K562 (cell line): ENCODE results near the gene ANK3. TPM values are rescaled to one million over a fixed set of nuclear protein-coding genes. Genes with fewer than 3 reads are reported as not detected.

Experiments
- ARNT ChIP-seq, 2 experiments: fragments of 450-650 bp; IDR thresholded peaks; 2 replicates each; pipeline ENCODE4 v1.6.1; 2016; ENCODE audit warnings: mild to moderate bottlenecking in 1 of 2
- ATF4 ChIP-seq: fragments of 450-650 bp; formaldehyde crosslinking; IDR thresholded peaks from 2 replicates; pipeline ENCODE4 v1.4.0; 2022; ENCODE audit warnings: mild to moderate bottlenecking, moderate library complexity
- CBFA2T3 ChIP-seq: fragments of 450-650 bp; IDR thresholded peaks from 2 replicates; pipeline ENCODE4 v1.6.1; 2017
- COPS2 ChIP-seq: fragments of 450-650 bp; conservative IDR thresholded peaks from 2 replicates; pipeline ENCODE4 v1.6.1; 2016; ENCODE audit warnings: mild to moderate bottlenecking, moderate library complexity
- DDX20 ChIP-seq: fragments of 450-650 bp; IDR thresholded peaks from 2 replicates; pipeline ENCODE4 v1.6.1; 2016; ENCODE audit warnings: missing genetic modification characterization, low read depth, mild to moderate bottlenecking, missing compliant biosample characterization, moderate library complexity
- EHMT2 ChIP-seq: fragments of 450-650 bp; IDR thresholded peaks from 2 replicates; pipeline ENCODE4 v1.6.1; 2018; ENCODE audit warnings: antibody characterized with exemption
- ELF4 ChIP-seq: fragments of 450-650 bp; formaldehyde crosslinking; IDR thresholded peaks from 2 replicates; pipeline ENCODE4 v1.4.0; 2022; ENCODE audit warnings: missing genetic modification characterization
- GATAD2A ChIP-seq: fragments of 450-650 bp; IDR thresholded peaks from 2 replicates; pipeline ENCODE4 v1.6.1; 2017
- GMEB1 ChIP-seq: fragments of 250-450 bp; sonication (Bioruptor Pico); IDR thresholded peaks from 2 replicates; pipeline ENCODE4 v1.4.0; 2020; ENCODE audit warnings: mild to moderate bottlenecking
- KAT2B ChIP-seq: IDR thresholded peaks from one replicate; pipeline ENCODE4 v1.6.1; 2012; ENCODE audit warnings: low read depth, mild to moderate bottlenecking, control low read depth, inconsistent platforms, low read length, moderate library complexity
- MEIS2 ChIP-seq: fragments of 450-650 bp; IDR thresholded peaks from 2 replicates; pipeline ENCODE4 v1.6.1; 2014; ENCODE audit warnings: mild to moderate bottlenecking; ENCODE audit not compliant: partially characterized antibody
- NFIC ChIP-seq: fragments of 450-650 bp; IDR thresholded peaks from 2 replicates; pipeline ENCODE4 v1.6.1; 2017; ENCODE audit warnings: mild to moderate bottlenecking, inconsistent platforms
- NKRF ChIP-seq: fragments of 450-650 bp; IDR thresholded peaks from 2 replicates; pipeline ENCODE4 v1.6.1; 2016; ENCODE audit warnings: borderline replicate concordance
- SAP30 ChIP-seq: fragments of 200-600 bp; sonication (generic); IDR thresholded peaks from 2 replicates; pipeline ENCODE4 v1.6.1; 2012; ENCODE audit warnings: borderline replicate concordance, low read depth, mild to moderate bottlenecking, moderate library complexity, low read length, control low read depth, inconsistent platforms; ENCODE audit not compliant: insufficient read depth, poor library complexity, severe bottlenecking
- TRIM24 ChIP-seq, 2 experiments: fragments of 450-650 bp; IDR thresholded peaks; 2 replicates each; pipeline ENCODE4 v1.6.1; 2016
- ZBTB33 ChIP-seq: sonication (generic); formaldehyde crosslinking; IDR thresholded peaks from 2 replicates; pipeline ENCODE4 v1.8.1; 2023; ENCODE audit warnings: mild to moderate bottlenecking, missing genetic modification reagents
- ZC3H8 ChIP-seq: fragments of 450-650 bp; IDR thresholded peaks from 2 replicates; pipeline ENCODE4 v1.6.1; 2017
- ZNF140 ChIP-seq: fragments of 250-450 bp; sonication (Bioruptor Pico); IDR thresholded peaks from 2 replicates; pipeline ENCODE4 v1.8.0; 2021; ENCODE audit warnings: moderate library complexity, mild to moderate bottlenecking, inconsistent platforms
- ZNF184 ChIP-seq: sonication (generic); formaldehyde crosslinking; IDR thresholded peaks from 2 replicates; pipeline ENCODE4 v1.5.0; 2020; ENCODE audit warnings: missing genetic modification reagents
- ZNF263 ChIP-seq: sonication (generic); formaldehyde crosslinking; IDR thresholded peaks from 2 replicates; pipeline ENCODE4 v1.8.0; 2022; ENCODE audit warnings: mild to moderate bottlenecking, missing genetic modification reagents, borderline replicate concordance
- ZNF584 ChIP-seq: fragments of 200-800 bp; sonication (Bioruptor generic); IDR thresholded peaks from 2 replicates; pipeline ENCODE4 v1.6.1; 2016; ENCODE audit warnings: low read depth, mild to moderate bottlenecking, missing genetic modification characterization, missing compliant biosample characterization
- polyA plus RNA-seq, 8 experiments: library from polyadenylated mRNA; depleted of rRNA in 4 of 8; stranded (reverse) in 5 of 8; unstranded in 3 of 8; fragments of >200 nt; fragmentation: Nextera tagmentation in 2 of 8; fragmentation: Illumina TruSeq in 1 of 8; extraction: Ambion mirVana in 2 of 8; extraction: Trizol in 1 of 8; gene quantifications; 2 replicates each; pipeline versions ENCODE4 v1.2.1 to v1.2.3, GENCODE V29; 2011 to 2014; ENCODE audit warnings: inconsistent platforms in 1 of 8, missing spikeins in 1 of 8
- total RNA-seq, 7 experiments: library from RNA; depleted of rRNA in 6 of 7; stranded (reverse); fragments of >200 nt in 6 of 7; fragmentation: Illumina TruSeq in 2 of 7; extraction: Trizol in 2 of 7; gene quantifications; 2 replicates each; pipeline versions ENCODE4 v1.2.1 to v1.2.3, GENCODE V29; 2011 to 2021; ENCODE audit warnings: low replicate concordance in 1 of 7

Gene ANK3
- total and polyA plus RNA-seq, 9 of the 15 experiments (the other 6 are each of a cell fraction or from before 2014, with no cell fraction given), result 10.0 to 32.3 (median 17.9) TPM

GRCh38 chr10:60353519-60354258 lies 36.0 kb downstream of the ANK3 start (continued):
- TF ChIP-seq ZNF584 (CRISPR knock-in tag) (peak; percentile 97), ZC3H8 (no peak), ELF4 (CRISPR knock-in tag) (peak; percentile 46; the same call in 1 of the 2 replicates), GMEB1 (CRISPR knock-in tag) (no peak; the same call in 1 of the 2 replicates), ZNF140 (CRISPR knock-in tag) (no peak), NKRF (no peak), ZNF263 (CRISPR knock-in tag) (no peak), SAP30 (no peak), NFIC (peak; percentile 88), ZNF184 (no peak), ZBTB33 (no peak), MEIS2 (peak; percentile 55), CBFA2T3 (peak; percentile 75), ATF4 (CRISPR knock-in tag) (peak; percentile 61), ARNT (IDR thresholded peaks at IDR 0.05) (peak in 1 of 2 experiments; percentile 35; a peak in 1 of 4 replicates), KAT2B (no peak), COPS2 (no peak), TRIM24 (IDR thresholded peaks at IDR 0.05) (peak in 1 of 2 experiments; percentile 38; a peak in 1 of 4 replicates), EHMT2 (peak; percentile 71), DDX20 (tag) (peak; percentile 23; the same call in 1 of the 2 replicates), GATAD2A (0 out of 2 replicates have a peak, but pooled peaks have one; percentile 13)
